ENCODE measurements around the gene CBLB. TPM values are rescaled to one million over a fixed set of nuclear protein-coding genes. Genes with fewer than 3 reads are reported as not detected.

Gene CBLB
- total RNA-seq, 2 experiments from 2014 or later, result 24.5 to 38.5 TPM

DNA sequence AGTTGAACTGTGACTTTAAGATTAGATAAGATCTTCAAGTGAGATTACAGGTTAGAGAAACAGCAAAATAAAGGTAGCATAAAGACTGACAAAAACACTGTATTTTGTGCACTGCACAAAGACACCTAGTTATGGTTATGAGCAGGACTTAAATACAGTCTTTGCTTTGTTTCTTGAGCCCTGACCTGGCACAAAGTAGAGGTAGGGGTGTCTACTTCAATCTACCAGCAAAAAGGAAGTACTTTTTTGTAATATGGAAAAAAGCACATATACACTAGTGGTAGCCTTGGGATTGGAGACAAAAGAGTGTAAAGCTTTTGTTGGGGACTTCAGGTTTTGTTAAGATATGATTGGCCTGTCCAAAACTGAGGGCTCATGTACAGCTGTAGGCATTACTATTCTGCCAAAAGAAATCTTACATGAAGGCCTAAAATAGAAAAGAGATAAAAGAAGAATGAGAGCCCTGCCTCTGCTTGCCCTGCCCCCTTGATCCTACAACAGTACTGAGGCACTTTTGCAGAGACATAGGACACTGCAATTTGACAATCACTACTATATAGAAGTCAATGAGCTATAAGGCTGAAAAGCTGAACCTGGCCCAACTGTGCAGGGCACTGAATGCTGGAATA, 194.3 kb downstream of the CBLB start:
- Histone ChIP-seq H4K20me1 (ENCODE audit: insufficient read depth, low read length) (no peaks in the 10 kb centered on the region), H2AFZ (ENCODE audit: low read length) (no peak overlapping the region), H3K36me3 (ENCODE audit: insufficient read depth, low read length) (peaks cover 22% of the 10 kb centered on the region), H3K4me1 (ENCODE audit: insufficient read depth, low read length, poor library complexity, severe bottlenecking) (no peaks in the 10 kb centered on the region), H3K9me2 (ENCODE audit: insufficient read depth, low read length) (no peaks in the 10 kb centered on the region), H3K9me3 (ENCODE audit: low read length) (no peaks in the 10 kb centered on the region), H3K27ac (ENCODE audit: low read depth, low read length, poor library complexity, severe bottlenecking) (no peak overlapping the region), H3K4me3 (ENCODE audit: low read depth, low read length, poor library complexity, severe bottlenecking) (no peak overlapping the region), H3K4me2 (ENCODE audit: low read length) (no peak overlapping the region), H3K79me2 (ENCODE audit: insufficient read depth, low read depth, low read length) (no peaks in the 10 kb centered on the region)
- ChIA-PET CTCF (ENCODE audit: unreplicated experiment) (no interaction called here), POLR2A (interaction anchor here (0.5 to 0.6 kb wide), 3 partner anchors 435 to 644 kb away, joined by 3 to 7 read pairs (median 4); no protein-coding TSS in a partner anchor)
- intact Hi-C loops (cut with micrococcal nuclease; ENCODE audit: unreplicated experiment), result no loop called here
- BruUV-seq (replicated peaks), result no TSS peak
- TF ChIP-seq EZH2phosphoT487 (IDR thresholded peaks at IDR 0.05; ENCODE audit: borderline replicate concordance, low read depth, low read length), result no peak
- TF ChIP-seq, protein P1, sequence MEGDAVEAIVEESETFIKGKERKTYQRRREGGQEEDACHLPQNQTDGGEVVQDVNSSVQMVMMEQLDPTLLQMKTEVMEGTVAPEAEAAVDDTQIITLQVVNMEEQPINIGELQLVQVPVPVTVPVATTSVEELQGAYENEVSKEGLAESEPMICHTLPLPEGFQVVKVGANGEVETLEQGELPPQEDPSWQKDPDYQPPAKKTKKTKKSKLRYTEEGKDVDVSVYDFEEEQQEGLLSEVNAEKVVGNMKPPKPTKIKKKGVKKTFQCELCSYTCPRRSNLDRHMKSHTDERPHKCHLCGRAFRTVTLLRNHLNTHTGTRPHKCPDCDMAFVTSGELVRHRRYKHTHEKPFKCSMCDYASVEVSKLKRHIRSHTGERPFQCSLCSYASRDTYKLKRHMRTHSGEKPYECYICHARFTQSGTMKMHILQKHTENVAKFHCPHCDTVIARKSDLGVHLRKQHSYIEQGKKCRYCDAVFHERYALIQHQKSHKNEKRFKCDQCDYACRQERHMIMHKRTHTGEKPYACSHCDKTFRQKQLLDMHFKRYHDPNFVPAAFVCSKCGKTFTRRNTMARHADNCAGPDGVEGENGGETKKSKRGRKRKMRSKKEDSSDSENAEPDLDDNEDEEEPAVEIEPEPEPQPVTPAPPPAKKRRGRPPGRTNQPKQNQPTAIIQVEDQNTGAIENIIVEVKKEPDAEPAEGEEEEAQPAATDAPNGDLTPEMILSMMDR (conservative IDR thresholded peaks at IDR 0.05; ENCODE audit: low read length), result no peak
- DNase-seq (ENCODE audit: low spot score), result no peak

DNA sequence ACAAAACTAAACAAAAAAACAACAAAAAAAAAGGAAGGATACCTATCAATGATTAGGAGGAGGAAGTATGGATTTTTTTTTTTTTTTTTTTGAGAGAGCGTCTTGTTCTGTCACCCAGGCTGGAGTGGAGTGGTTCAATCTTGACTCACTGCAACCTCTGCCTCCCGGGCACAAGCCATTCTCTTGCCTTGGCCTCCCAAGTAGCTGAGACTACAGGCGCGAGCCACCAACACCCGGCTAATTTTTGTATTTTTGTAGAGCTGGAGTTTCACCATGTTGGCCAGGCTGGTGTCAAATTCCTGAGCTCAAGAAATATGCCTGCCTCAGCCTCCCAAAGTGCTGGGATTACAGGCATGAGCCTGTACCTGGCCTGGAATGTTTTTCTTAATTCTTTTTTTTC, 195.8 kb downstream of the CBLB start:
- Histone ChIP-seq H3K4me3 (ENCODE audit: low read depth, low read length, poor library complexity, severe bottlenecking) (no peak overlapping the region), H3K36me3 (ENCODE audit: insufficient read depth, low read length) (peaks cover 23% of the 10 kb centered on the region), H3K27ac (ENCODE audit: low read depth, low read length, poor library complexity, severe bottlenecking) (no peak overlapping the region), H4K20me1 (ENCODE audit: insufficient read depth, low read length) (no peaks in the 10 kb centered on the region), H3K9me3 (ENCODE audit: low read length) (no peaks in the 10 kb centered on the region), H3K79me2 (ENCODE audit: insufficient read depth, low read depth, low read length) (no peaks in the 10 kb centered on the region), H3K4me2 (ENCODE audit: low read length) (no peak overlapping the region), H3K9me2 (ENCODE audit: insufficient read depth, low read length) (no peaks in the 10 kb centered on the region), H3K4me1 (ENCODE audit: insufficient read depth, low read length, poor library complexity, severe bottlenecking) (no peaks in the 10 kb centered on the region), H2AFZ (ENCODE audit: low read length) (no peak overlapping the region)
- no TSS peak for BruUV-seq (replicated peaks)
- no peak for TF ChIP-seq EZH2phosphoT487 (IDR thresholded peaks at IDR 0.05; ENCODE audit: borderline replicate concordance, low read depth, low read length)
- TF ChIP-seq, protein P1 (conservative IDR thresholded peaks at IDR 0.05; ENCODE audit: low read length), result no peak
- intact Hi-C loops (cut with micrococcal nuclease; ENCODE audit: unreplicated experiment), result no loop called here
- POLR2A ChIA-PET, result no interaction called here
- CTCF ChIA-PET (ENCODE audit: unreplicated experiment), result no interaction called here
- no peak for DNase-seq (ENCODE audit: low spot score)

DNA sequence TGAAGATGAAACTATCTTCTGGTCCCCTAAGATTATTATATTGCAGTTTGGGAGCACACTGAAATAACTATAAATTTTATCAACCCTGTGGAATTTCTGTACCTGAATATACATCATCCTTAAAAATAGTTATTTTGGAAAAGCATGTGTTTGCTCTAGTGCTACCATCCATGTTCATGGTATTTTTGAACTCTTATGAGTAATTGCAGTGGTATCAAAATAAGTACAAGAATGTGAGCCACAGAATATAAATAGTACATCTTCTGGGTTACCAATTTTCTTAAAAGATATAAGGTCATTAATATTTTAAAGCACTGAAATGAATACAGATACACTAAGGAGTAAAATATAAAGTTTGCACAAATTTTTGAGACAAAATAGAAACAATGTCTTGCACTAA, 206.5 kb downstream of the CBLB start:
- ChIA-PET CTCF (ENCODE audit: unreplicated experiment) (no interaction called here), POLR2A (interaction anchor here (0.7 kb wide), 1 partner anchor 62 kb away, joined by 3 read pairs; no protein-coding TSS in a partner anchor)
- Histone ChIP-seq H3K4me2 (ENCODE audit: low read length) (no peak overlapping the region), H3K4me3 (ENCODE audit: low read depth, low read length, poor library complexity, severe bottlenecking) (no peak overlapping the region), H3K9me2 (ENCODE audit: insufficient read depth, low read length) (no peaks in the 10 kb centered on the region), H3K9me3 (ENCODE audit: low read length) (no peaks in the 10 kb centered on the region), H3K4me1 (ENCODE audit: insufficient read depth, low read length, poor library complexity, severe bottlenecking) (no peaks in the 10 kb centered on the region), H3K36me3 (ENCODE audit: insufficient read depth, low read length) (no peaks in the 10 kb centered on the region), H3K27ac (ENCODE audit: low read depth, low read length, poor library complexity, severe bottlenecking) (no peak overlapping the region), H4K20me1 (ENCODE audit: insufficient read depth, low read length) (no peaks in the 10 kb centered on the region), H2AFZ (ENCODE audit: low read length) (no peak overlapping the region), H3K79me2 (ENCODE audit: insufficient read depth, low read depth, low read length) (no peaks in the 10 kb centered on the region)
- intact Hi-C loops (cut with micrococcal nuclease; ENCODE audit: unreplicated experiment), result no loop called here
- DNase-seq (ENCODE audit: low spot score), result no peak
- BruUV-seq (replicated peaks), result no TSS peak
- TF ChIP-seq, protein P1 (conservative IDR thresholded peaks at IDR 0.05; ENCODE audit: low read length), result no peak
- no peak for TF ChIP-seq EZH2phosphoT487 (IDR thresholded peaks at IDR 0.05; ENCODE audit: borderline replicate concordance, low read depth, low read length)

All from OCI-LY7 (cell line).